Immature natural killer cell (primary cell): ENCODE data around the gene CCT5. TPM values are rescaled to one million over a fixed set of nuclear protein-coding genes. Genes with fewer than 3 reads are reported as not detected.

ENCODE experiments used
- DNase-seq, 3 donors: peaks; one replicate each; pipeline ENCODE4 v3.0.0; 2022; ENCODE audit warnings: mixed read lengths in 1 of 3
- H3K27ac Mint-ChIP-seq, 6 donors: one replicate each; pipeline ENCODE4 v1.8.0; 2020; ENCODE audit warnings: mixed read lengths in 6 of 6, mild to moderate bottlenecking in 5 of 6, inconsistent platforms in 4 of 6, moderate library complexity in 3 of 6
- H3K27me3 Mint-ChIP-seq, 3 donors: one replicate each; pipeline ENCODE4 v1.8.0; 2020 to 2021; ENCODE audit warnings: low read depth in 3 of 3, mild to moderate bottlenecking in 3 of 3, mixed read lengths in 3 of 3, moderate library complexity in 3 of 3, inconsistent platforms in 1 of 3
- H3K36me3 Mint-ChIP-seq, 3 donors: one replicate each; pipeline ENCODE4 v1.8.0; 2020; ENCODE audit warnings: mixed read lengths in 3 of 3, inconsistent platforms in 2 of 3, mild to moderate bottlenecking in 2 of 3
- H3K4me1 Mint-ChIP-seq, 2 donors: one replicate each; pipeline ENCODE4 v1.8.0; 2020; ENCODE audit warnings: inconsistent platforms in 2 of 2, mild to moderate bottlenecking in 2 of 2, mixed read lengths in 2 of 2, moderate library complexity in 1 of 2
- H3K4me3 Mint-ChIP-seq, 5 donors: one replicate each; pipeline ENCODE4 v1.8.0; 2020; ENCODE audit warnings: mild to moderate bottlenecking in 5 of 5, mixed read lengths in 5 of 5, inconsistent platforms in 3 of 5, moderate library complexity in 3 of 5
- H3K9me3 Mint-ChIP-seq, 6 donors: one replicate each; pipeline ENCODE4 v1.8.0; 2020; ENCODE audit warnings: mild to moderate bottlenecking in 6 of 6, mixed read lengths in 6 of 6, inconsistent platforms in 4 of 6, moderate library complexity in 3 of 6
- polyA plus RNA-seq, 3 donors: library from polyadenylated mRNA; unstranded; fragments of 300-500 nt; fragmentation: Illumina TruSeq; gene quantifications; one replicate each; pipeline ENCODE4 v1.2.3, GENCODE V29; 2021

The CCT5 gene
- polyA plus RNA-seq, 3 donors from 2014 or later: 182 to 227 (median 211) TPM

DNA sequence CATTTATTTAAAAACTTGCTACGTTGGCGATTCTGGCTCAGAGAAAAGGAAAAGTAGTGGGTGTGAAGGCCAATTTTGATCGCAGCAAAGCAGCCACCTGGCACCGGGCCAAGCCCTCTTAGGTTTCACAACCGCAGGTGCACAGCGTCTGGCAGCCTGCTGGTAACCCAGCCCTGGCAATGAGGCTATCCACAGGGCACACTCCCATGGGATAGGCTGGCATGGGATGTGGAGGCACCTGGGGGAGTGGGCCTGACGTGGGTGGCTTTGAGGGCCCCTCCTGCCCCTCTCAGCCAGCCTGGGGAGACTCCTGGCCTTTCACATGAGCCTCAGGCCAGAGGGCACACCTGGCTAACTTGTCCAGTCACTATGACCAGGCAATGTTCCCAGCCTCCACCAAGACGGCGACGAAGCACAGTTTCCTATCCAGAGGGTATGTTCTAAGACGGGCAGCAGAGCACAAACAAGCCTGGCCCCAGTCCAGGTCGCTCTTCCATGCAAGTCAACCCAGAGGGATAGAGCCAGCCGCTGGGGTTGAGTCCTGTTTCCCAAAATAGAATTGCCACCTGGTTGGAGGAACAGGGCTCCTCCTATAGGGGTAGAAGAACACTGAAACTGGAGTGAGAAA lies 38.6 kb downstream of the CCT5 start:
- H3K27ac Mint-ChIP-seq: no peak overlapping the region
- peaks cover 0 to 3% of the 10 kb centered on the region in 2 donors for H3K4me1 Mint-ChIP-seq
- peaks cover 0 to 1% (median 0%) of the 10 kb centered on the region in 6 donors for H3K9me3 Mint-ChIP-seq
- DNase-seq: peak in 2 of 3 donors; percentile 8 to 13
- peaks cover 2 to 7% (median 3%) of the 10 kb centered on the region in 3 donors for H3K27me3 Mint-ChIP-seq
- H3K36me3 Mint-ChIP-seq: peaks cover 0 to 4% (median 0%) of the 10 kb centered on the region in 3 donors
- no peak overlapping the region for H3K4me3 Mint-ChIP-seq

DNA sequence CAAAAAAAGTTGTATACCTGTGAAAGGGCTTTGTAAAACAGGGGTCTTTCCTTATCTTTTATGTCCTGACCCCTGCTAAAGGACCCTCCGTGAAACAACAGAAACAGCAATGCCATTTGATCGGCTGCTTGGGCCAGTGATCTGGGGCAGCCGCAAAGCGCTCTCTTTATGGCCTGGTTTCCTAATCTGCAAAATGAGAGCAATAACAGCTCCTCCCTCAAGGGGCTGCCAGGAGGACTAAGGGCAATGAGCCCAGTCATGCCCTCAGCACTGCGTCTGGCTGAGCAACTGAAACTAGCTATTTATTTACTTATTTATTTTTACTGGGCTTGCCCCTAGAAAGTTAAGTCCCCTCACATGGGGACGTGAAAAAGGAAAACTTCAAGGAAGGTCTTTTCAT lies 39.3 kb downstream of the CCT5 start:
- DNase-seq: no peak
- Mint-ChIP-seq H3K36me3 (peaks cover 0 to 4% (median 0%) of the 10 kb centered on the region in 3 donors), H3K9me3 (peaks cover 0 to 1% (median 0%) of the 10 kb centered on the region in 6 donors), H3K27ac (no peak overlapping the region), H3K27me3 (peaks cover 2 to 9% (median 3%) of the 10 kb centered on the region in 3 donors), H3K4me1 (no peaks in the 10 kb centered on the region), H3K4me3 (no peak overlapping the region)

DNA sequence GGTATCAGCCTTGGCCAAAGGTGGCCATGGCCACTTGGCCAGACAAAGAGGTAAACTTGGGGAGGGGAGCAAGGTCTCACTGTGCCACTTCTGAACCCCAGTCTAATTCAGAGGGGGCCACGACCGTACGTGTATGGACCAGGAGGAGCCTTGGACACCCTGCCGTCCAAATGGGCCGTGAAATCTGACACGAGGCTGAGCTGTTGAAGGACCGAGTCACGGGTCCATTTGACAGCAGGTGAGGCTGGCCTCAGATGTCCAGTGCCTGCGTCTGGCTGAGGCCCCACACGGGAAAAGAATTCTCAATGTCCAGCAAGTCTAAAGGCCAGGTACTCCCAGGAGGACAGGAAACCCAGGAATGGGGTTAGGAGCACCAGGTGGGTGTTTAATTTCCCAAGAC lies 39.9 kb downstream of the CCT5 start:
- peaks cover 0 to 1% (median 0%) of the 10 kb centered on the region in 6 donors for H3K9me3 Mint-ChIP-seq
- H3K4me3 Mint-ChIP-seq: no peak overlapping the region
- no peak for DNase-seq
- H3K36me3 Mint-ChIP-seq: peaks cover 0 to 4% (median 0%) of the 10 kb centered on the region in 3 donors
- H3K4me1 Mint-ChIP-seq: no peaks in the 10 kb centered on the region
- peaks cover 2 to 10% (median 3%) of the 10 kb centered on the region in 3 donors for H3K27me3 Mint-ChIP-seq
- H3K27ac Mint-ChIP-seq: no peak overlapping the region

DNA sequence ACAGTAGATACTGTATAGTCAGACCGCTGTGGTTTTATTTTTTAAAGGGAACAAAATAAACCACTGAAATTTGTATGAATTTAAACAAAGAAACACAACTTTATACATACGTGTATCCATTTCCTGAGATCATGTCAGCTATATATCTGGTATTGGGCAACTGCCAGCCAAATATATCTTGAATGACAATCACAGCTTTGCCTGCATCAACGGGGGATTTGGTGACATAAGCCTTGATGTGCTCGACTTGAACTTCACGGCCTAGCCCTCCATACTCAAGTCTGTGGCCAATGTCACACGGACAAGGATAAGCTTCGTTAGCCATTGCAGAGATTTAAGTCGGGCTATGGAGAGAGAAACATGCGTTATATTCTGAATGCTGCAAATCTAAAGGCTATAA lies 40.4 kb downstream of the CCT5 start:
- H3K4me1 Mint-ChIP-seq: no peaks in the 10 kb centered on the region
- H3K27me3 Mint-ChIP-seq: peaks cover 2 to 7% (median 3%) of the 10 kb centered on the region in 3 donors
- H3K36me3 Mint-ChIP-seq: peaks cover 0 to 4% (median 0%) of the 10 kb centered on the region in 3 donors

DNA sequence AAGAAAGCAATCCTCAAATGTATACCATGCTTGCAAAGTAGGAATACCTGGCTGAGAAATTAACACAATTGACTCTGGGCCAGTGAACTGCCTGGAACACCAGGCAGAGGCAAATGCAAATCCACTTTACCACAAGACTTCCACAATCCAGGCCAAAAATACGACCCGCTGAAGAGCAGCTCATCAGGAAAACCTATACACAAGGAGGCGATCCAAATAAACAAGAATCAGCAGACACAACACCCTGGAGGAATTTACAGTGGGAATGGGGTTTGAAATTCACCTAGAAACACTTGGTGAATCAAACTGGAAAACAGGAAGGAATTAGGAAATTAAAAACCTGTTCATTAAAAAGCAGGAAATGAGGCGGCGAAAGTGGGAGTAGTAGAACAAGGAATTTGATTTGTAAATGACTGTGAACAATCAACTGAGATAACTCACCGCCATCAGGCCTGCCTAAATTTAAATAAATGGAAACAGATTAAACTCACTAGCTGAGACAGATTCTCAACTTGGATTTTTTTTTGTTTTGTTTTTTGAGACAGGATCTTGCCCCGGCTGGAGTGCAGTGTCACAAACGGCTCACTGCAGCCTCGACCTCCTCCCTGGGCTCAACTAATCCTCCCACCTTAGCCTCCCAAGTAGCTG lies 41.7 kb downstream of the CCT5 start:
- Mint-ChIP-seq H3K27ac (no peak overlapping the region), H3K4me3 (no peak overlapping the region), H3K36me3 (peaks cover 0 to 4% (median 0%) of the 10 kb centered on the region in 3 donors), H3K27me3 (peaks cover 1 to 6% (median 2%) of the 10 kb centered on the region in 3 donors), H3K4me1 (no peaks in the 10 kb centered on the region), H3K9me3 (peaks cover 0 to 1% (median 0%) of the 10 kb centered on the region in 6 donors)
- no peak for DNase-seq

More for the DNA sequence above, 40.4 kb downstream of the CCT5 start:
- peaks cover 0 to 1% (median 0%) of the 10 kb centered on the region in 6 donors for H3K9me3 Mint-ChIP-seq
- no peak overlapping the region for H3K27ac Mint-ChIP-seq
- no peak overlapping the region for H3K4me3 Mint-ChIP-seq
- no peak for DNase-seq

DNA sequence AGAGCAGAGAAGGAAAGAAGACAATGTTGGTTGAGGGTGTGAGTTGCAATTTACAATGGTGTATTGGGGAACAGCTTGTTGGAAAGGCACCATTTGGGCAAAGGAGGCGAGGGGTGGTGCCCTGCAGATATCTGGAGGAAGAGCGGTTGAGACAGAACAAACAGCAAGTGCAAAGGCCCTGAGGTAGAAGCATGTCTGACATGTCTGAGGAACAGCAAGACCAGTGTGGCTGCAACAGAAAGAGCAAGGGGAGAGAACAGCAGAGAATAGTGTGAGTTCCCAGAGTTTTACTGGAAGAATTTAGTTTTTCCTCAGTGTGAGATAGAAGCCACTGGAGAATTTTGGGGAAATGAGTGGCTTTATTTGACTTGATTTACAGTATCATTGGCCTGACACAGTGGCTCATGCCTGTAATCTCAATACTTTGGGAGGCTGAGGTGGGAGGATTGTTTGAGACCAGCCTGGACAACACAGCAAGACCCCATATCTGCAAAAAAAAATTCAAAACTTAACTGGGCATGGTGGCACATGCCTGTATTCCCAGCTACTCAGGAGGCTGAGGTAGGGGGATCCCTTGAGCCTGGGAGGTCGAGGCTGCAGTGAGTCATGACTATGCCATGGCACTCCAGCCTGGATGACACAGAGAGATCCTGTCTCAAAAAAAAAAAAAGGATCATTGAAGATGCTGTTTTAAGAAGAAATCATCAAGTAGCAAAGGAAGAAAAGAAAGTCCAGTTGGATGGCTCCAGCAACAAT lies 44.0 kb downstream of the CCT5 start:
- H3K4me1 Mint-ChIP-seq: no peaks in the 10 kb centered on the region
- no peak overlapping the region for H3K27ac Mint-ChIP-seq
- no peaks in the 10 kb centered on the region for H3K9me3 Mint-ChIP-seq
- DNase-seq: no peak
- H3K27me3 Mint-ChIP-seq: peaks cover 0 to 6% (median 0%) of the 10 kb centered on the region in 3 donors
- H3K4me3 Mint-ChIP-seq: no peak overlapping the region
- H3K36me3 Mint-ChIP-seq: peaks cover 0 to 4% (median 0%) of the 10 kb centered on the region in 3 donors

DNA sequence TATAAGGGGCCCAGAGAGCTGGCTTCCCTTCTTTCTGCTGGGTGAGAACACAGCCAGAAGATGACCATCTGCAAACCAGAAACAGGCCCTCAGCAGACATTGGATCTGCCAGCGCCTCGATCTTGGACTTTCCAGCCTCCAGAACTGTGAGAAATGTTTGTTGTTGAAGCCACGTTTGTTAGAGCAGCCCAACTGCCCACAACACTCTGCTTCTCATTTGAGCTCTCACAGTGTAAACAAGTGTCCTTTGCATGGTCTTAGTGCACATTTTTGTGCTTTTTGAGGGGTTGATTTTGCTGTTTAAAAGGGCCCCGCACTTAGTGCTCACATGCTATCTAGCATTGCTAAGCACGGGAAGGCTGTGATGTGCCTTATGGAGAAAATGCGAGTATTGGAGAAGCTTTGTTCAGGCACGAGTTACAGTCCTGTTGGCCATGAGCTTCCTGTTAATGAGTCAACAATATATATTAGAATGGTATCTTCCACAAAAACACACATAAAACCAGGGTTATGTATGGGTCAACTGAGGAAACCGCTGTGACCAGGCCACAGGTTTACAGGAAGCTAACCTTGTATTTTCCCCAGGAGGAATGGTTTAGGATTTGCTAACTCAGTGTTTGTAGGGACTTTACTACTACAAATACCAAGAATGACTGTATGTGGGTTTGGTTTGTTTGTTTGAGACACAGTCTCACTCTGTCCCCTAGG lies 45.7 kb downstream of the CCT5 start:
- Mint-ChIP-seq H3K27me3 (peaks cover 0 to 5% (median 0%) of the 10 kb centered on the region in 3 donors), H3K4me1 (no peaks in the 10 kb centered on the region), H3K36me3 (peaks cover 0 to 2% (median 0%) of the 10 kb centered on the region in 3 donors), H3K9me3 (no peaks in the 10 kb centered on the region), H3K4me3 (no peak overlapping the region), H3K27ac (no peak overlapping the region)
- no peak for DNase-seq

DNA sequence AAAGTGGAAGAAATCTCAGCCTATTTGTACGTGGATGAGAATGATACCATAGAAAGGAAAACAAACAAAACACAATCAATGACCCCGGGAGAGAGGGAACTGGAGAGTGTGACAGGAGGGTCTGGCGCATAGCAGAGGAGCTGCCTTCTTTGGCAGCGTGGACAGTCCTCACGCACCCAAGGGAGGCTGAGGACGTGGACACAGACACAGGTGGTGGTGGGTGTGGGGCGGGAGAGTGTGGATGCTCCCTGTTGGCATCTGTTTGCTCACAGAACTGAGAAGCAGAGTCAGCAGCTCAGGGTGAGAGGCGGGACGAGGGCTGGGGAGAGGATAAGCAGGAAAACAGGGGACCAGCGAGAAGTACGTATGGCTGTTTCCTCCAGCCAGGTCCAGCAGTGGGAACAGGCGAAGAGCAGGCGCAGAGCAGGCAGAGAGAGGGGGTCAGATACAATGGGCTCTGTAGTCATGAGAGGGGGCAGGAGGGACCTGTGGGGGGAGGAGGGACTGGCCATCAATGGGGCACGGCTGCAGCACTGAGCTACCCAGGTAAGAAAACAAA lies 47.6 kb downstream of the CCT5 start:
- H3K27me3 Mint-ChIP-seq: peaks cover 0 to 2% (median 0%) of the 10 kb centered on the region in 3 donors

DNA sequence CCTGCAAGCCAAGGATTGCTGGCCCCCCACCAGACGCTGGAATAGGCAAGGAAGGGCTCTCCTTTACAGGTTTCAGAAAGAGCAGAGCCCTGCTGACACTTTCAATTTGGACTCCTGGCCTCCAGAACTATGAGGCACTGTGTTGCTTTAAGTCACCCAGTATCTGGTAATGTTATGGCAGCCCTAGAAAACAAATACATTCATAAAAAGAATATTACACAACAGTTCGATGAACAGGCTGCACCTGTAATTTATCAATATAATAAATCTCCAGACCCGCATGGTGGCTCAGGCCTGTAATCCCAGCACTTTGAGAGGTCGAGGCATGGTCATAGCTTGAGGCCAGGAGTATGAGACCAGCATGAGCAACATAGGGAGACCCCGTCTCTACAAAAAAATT lies 50.2 kb downstream of the CCT5 start:
- Mint-ChIP-seq H3K36me3 (no peaks in the 10 kb centered on the region), H3K9me3 (no peaks in the 10 kb centered on the region), H3K27me3 (peaks cover 0 to 4% (median 0%) of the 10 kb centered on the region in 3 donors), H3K4me1 (no peaks in the 10 kb centered on the region), H3K4me3 (no peak overlapping the region), H3K27ac (no peak overlapping the region)
- DNase-seq: no peak

More for the DNA sequence above, 47.6 kb downstream of the CCT5 start:
- Mint-ChIP-seq H3K4me1 (no peaks in the 10 kb centered on the region), H3K9me3 (no peaks in the 10 kb centered on the region), H3K4me3 (no peak overlapping the region), H3K27ac (no peak overlapping the region), H3K36me3 (no peaks in the 10 kb centered on the region)
- DNase-seq: no peak

DNA sequence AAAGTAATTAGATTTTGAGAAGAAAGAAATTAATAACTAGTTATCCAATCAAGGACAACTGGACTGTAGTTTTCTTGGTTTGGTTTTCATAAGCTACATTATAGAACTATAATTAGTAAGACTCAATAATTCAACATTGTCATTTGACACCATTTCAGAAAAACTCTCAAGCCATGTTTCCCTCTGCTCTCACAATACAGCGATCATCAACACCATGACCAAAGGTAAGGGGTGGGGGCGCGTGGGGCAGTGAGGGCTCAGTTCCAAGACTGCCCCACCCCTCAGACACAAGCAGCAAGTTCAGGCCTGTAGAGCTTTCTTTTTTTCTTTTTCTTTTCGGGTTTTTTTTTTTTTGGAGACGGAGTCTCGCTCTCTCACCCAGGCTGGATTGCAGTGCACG lies 51.2 kb downstream of the CCT5 start:
- no peak overlapping the region for H3K4me3 Mint-ChIP-seq
- peaks cover 0 to 5% (median 0%) of the 10 kb centered on the region in 3 donors for H3K27me3 Mint-ChIP-seq
- no peak for DNase-seq
- H3K9me3 Mint-ChIP-seq: no peaks in the 10 kb centered on the region
- no peak overlapping the region for H3K27ac Mint-ChIP-seq
- no peaks in the 10 kb centered on the region for H3K36me3 Mint-ChIP-seq
- H3K4me1 Mint-ChIP-seq: no peaks in the 10 kb centered on the region

DNA sequence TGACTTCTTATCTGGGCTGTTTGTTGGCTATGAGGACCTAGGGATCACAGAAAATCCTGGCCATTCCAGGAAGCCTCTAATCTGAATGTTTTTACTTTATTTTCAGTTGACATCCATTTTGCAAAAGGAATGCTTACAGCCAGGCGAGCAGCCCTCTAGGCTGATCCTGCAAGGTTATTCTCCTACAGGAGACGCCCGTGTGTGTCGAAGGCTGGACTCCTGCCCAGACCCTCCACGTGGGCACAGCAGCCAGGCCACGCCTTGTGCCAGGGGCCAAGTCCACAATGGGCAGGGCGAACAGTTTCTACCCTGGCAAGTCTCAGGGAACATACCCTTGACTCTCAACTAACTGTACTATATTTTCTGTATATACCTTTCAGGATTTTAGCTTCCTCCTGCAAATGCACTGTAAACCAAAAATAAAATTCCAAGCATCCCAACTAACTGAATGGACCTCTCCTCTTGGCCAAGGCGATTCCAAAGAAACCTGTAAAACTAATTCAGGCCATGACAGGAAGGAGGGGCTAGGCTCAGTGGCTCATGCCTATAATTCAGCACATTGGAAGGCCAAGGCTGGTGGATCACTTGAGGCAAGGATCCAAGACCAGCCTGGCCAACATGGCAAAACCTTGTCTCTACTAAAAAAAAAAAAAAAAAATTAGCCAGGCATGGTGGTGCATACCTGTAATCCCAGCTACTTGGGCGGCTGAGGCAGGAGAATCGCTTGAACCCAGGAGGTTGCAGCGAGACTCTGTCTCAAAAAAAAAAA lies 51.9 kb downstream of the CCT5 start:
- H3K9me3 Mint-ChIP-seq: no peaks in the 10 kb centered on the region
- H3K4me1 Mint-ChIP-seq: peaks cover 4 to 6% of the 10 kb centered on the region in 2 donors
- no peak overlapping the region for H3K4me3 Mint-ChIP-seq
- no peaks in the 10 kb centered on the region for H3K36me3 Mint-ChIP-seq
- no peak overlapping the region for H3K27ac Mint-ChIP-seq
- DNase-seq: no peak
- peaks cover 0 to 12% (median 2%) of the 10 kb centered on the region in 3 donors for H3K27me3 Mint-ChIP-seq

DNA sequence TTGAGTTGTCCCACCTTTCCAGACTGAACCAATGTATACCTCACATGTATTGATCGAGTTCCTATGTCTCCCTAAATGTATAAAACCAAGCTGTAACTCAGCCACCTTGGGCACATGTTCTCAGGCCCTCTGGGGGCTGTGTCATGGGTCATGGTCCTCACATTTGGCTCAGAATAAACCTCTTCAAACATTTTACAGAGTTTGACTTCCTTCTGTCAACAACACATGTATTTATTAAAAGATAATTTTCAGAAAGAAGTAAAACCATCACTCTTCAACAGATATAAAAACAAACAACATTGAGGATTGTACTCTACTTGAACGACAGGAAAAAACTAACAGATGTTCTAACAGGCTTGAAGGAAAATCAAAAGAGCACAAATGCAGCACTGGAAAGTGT lies 53.1 kb downstream of the CCT5 start:
- Mint-ChIP-seq H3K36me3 (no peaks in the 10 kb centered on the region), H3K9me3 (no peaks in the 10 kb centered on the region), H3K27me3 (peaks cover 2 to 17% (median 6%) of the 10 kb centered on the region in 3 donors), H3K27ac (no peak overlapping the region), H3K4me3 (no peak overlapping the region), H3K4me1 (peaks cover 8 to 11% of the 10 kb centered on the region in 2 donors)
- DNase-seq: no peak
